ENCODE results near the gene PPP6R3.
"Not testable (repeated sequence)": the region's sequence is repeated elsewhere in the genome, so short reads cannot be mapped to it uniquely, and the experiment has no call there.

The PPP6R3 gene

DNA sequence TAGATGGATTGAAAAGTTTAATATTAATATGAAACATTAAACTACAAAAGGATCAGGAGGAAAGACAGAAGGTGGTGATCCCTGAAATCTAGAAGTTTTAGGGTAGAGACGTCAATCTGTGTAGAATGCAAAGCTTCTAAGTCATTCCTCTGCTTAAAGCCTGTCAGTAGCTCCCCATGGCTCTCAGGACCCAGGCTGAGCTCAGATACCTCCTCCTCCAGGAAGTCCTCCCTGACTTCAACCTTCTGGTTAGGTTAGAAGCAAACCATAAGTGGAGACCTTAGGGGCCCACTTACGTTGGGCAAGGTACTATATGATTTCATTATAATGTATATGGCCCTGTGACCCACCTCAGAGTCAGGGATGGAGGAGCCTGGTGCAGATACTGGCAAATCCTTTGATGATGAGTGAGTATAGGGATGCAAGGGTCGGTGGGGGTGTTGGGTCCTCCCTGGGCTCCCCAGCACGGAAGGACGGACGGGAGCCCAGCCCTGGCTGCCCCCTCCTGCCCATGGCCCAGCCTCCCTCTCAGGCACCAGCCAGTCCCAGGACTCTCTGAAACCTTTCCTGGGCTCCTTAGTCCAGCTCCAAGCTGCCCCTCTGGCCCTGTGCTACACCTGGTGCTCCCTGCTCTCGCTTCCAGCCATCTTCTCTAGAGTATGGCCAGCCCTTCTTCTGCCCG lies 3.2 kb upstream of the PPP6R3 start:
- no peak for DNase-seq (ENCODE audit: low read depth in 3 of 3)

- DNase-seq (ENCODE audit: low read depth in 3 of 3), result no peak
These were observed 2.7 kb upstream of the PPP6R3 start for GRCh38 chr11:68457898-68458249.

DNA sequence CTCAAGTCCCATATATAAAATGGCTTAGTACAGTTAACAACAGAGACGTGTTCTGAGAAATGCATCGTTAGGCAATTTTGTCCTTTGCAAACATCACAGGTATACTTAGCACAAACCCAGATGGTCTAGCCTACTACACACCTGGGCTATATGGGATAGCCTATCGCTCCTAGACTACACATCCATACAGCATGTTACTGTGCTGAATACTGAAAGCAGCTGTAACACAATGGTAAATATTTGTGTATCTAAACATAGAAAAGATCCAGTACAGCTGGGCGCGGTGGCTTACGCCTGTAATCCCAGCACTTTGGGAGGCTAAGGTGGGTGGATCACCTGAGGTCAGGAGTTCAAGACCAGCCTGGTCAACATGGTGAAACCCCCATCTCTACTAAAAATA lies 2.2 kb upstream of the PPP6R3 start:
- not testable (repeated sequence) for DNase-seq (ENCODE audit: low read depth in 3 of 3)

- DNase-seq (ENCODE audit: low read depth in 3 of 3), result peak; percentile 90 to 94 (median 91)
These were observed 439 bp upstream of the PPP6R3 start for GRCh38 chr11:68459886-68460740.

DNA sequence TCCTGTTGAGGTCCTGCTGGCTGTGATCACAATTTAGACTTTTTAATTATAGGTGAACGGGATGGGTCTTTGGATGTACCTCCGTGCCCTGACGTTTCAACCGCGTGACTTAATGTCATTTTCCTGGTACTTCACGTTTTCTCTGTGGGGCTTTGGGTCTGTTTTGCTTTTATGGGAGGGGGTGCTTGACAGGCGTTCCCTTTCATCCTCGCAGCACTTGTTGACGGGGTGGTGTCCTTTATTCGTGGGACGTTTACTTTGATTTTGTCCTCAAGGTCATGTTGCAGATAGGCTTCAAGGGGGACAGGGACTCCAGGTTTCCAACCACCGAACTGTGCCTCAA lies 994 bp downstream of the PPP6R3 start:
- DNase-seq (ENCODE audit: low read depth in 3 of 3), result no peak

GRCh38 chr11:68463714-68464113 lies 3.2 kb downstream of the PPP6R3 start:
- no peak for DNase-seq (ENCODE audit: low read depth in 3 of 3)

GRCh38 chr11:68467201-68467834 lies 6.8 kb downstream of the PPP6R3 start:
- DNase-seq (ENCODE audit: low read depth in 3 of 3), result no peak

DNA sequence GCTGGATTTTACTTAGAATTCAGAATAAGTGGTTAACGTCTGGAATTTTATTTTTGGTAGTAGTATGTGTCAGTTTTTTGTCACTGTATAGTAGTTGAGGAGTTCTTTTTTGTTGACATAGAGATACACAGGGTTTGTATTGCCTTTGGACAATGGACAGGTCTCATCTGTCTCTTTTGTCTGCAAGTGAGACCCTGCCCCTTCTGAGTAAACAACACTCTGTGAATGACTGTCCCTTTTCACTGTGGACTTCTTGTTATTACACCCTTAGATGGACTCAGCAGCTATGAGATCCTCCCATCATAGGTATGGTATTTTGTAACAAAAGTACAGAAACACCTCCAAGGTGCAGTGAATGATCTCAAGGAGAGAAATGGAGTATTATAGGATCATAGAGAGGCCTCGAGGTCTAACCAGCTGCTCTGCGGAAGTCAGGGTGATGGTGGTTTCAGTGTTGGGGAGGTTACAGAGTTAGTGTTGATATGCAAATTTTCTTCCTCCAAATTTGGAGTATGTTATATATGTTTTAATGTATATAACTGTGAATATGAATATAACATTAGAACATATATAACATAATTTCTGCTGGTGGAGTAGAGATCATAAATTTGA lies 7.8 kb downstream of the PPP6R3 start:
- DNase-seq (ENCODE audit: low read depth in 3 of 3), result no peak

DNA sequence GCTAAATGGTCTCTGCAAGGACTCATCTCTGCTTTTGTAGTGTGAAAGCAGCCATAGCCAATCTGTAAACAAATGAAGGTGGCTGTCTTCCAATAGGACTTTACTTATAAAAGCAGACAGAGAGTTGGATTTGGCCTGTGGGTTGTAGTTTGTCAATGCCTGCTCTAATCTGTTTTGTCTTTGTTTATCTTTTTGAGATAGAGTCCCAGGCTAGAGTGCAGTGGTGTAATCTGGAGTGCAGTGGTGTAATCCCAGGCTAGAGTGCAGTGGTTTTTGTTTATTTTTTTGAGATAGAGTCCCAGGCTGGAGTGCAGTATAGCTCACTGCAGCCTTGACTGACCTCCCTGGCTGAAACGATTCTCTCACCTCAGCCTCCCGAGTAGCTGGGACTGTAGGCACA lies 8.6 kb downstream of the PPP6R3 start:
- DNase-seq (ENCODE audit: low read depth in 3 of 3), result no peak

GRCh38 chr11:68469642-68470041 lies 9.1 kb downstream of the PPP6R3 start:
- no peak for DNase-seq (ENCODE audit: low read depth in 3 of 3)

DNA sequence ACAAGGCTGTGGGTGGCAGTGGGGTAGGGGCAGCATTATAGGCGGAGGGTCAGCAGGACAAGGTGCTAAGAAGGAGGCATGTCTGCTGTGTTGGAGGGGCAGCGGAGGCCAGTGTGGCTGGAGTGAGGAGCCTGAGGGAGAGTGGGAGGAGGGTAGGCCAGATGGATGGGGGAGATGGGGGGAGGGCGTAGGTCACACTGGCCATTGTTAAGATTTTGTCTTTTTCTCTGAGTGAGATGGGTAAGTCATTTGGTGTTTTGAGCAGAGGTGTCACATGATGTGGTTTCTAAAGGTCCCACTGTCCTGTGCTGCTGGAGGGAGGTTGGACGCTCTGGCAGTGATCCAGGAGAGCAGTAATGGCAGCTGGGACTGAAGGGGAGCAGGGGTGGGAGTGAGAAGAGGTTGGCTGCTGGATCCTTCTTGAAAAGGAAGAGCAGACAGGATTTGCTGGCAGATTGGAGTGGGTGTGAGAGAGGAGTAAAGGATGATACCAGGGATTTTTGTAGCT lies 9.8 kb downstream of the PPP6R3 start:
- no peak for DNase-seq (ENCODE audit: low read depth in 3 of 3)

DNA sequence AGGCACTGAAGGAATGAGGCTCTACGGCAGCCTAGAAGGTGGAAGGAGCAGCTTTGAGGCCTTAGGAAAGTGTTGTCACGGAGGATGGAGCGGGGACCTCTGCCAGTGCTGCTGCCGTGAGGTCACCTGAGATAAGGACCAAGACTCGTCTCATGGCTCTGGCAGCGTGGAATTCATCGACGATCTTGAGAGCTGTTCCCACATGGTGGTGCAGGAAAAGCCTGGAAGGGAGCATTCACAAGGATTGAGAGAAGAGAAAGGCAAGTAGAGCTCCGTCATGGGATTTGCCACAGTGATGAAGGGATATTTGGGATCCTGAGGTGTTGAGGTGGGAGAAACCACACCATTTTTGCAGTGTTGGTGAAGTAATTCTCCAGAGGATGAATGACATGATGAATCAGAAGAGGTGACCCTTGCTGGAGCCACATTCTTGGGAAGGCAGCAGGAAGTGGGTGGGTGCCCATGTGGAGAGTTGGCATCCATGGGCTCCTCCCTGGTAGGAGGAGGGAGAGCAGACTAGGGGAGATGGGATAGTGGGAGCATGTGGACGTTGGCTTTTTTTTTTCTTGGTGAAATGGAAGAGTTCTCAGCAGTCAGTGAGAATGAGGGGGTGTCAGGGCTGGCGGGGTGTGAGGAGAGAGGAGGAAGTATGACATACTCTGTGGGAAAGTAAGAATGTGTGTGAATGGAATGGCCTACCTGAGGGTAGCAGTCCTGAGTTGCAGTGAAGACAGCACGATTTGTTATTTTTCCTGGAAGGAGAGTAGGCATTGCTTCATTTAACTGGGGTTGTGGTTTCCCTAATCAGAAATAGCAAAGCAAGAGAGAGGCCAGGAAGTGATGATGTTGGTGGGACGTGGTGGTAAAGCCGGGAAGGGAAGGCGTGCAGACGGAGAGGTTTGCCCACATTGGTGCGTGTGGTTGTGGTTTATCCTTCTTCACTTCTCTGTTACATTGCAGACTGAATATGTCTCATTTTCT lies 11.1 kb downstream of the PPP6R3 start:
- DNase-seq (ENCODE audit: low read depth in 3 of 3), result peak in 1 of 3 experiments; percentile 54

GRCh38 chr11:68472778-68473177 lies 12.2 kb downstream of the PPP6R3 start:
- DNase-seq (ENCODE audit: low read depth in 3 of 3), result no peak

- DNase-seq (ENCODE audit: low read depth in 3 of 3), result no peak
These were observed 13.1 kb downstream of the PPP6R3 start for GRCh38 chr11:68473693-68474092.

DNA sequence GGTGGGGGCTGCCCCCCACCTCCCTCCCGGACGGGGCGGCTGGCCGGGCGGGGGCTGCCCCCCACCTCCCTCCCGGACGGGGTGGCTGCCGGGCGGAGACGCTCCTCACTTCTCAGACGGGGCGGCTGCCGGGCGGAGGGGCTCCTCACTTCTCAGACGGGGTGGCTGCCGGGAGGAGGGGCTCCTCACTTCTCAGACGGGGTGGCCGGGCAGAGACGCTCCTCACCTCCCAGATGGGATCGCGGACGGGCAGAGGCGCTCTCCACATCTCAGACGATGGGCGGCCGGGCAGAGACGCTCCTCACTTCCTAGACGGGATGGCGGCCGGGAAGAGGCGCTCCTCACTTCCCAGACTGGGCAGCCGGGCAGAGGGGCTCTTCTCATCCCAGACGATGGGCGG lies 15.1 kb downstream of the PPP6R3 start:
- not testable (repeated sequence) for DNase-seq (ENCODE audit: low read depth in 3 of 3)

DNA sequence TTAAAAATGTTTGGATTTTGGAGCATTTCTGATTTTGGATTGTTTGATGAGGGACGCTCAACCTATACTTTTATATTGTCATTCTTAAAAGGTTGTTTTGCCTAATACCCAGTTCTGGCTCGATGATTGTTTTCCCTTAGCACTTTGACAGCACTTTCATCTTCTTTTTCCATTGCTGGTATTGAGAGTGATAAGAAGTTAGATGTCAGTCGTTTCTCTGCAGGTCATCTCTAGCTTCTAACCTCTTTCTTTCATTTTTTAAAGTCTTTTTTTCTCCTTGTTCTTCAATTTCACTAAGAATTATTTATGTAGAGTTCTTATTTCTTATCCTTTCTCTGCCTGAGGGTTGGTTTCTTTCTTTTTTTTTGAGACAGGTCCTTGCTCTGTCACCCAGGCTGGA lies 18.8 kb downstream of the PPP6R3 start:
- no peak for DNase-seq (ENCODE audit: low read depth in 3 of 3)

GRCh38 chr11:68480193-68480592 lies 19.6 kb downstream of the PPP6R3 start:
- DNase-seq (ENCODE audit: low read depth in 3 of 3), result no peak

DNA sequence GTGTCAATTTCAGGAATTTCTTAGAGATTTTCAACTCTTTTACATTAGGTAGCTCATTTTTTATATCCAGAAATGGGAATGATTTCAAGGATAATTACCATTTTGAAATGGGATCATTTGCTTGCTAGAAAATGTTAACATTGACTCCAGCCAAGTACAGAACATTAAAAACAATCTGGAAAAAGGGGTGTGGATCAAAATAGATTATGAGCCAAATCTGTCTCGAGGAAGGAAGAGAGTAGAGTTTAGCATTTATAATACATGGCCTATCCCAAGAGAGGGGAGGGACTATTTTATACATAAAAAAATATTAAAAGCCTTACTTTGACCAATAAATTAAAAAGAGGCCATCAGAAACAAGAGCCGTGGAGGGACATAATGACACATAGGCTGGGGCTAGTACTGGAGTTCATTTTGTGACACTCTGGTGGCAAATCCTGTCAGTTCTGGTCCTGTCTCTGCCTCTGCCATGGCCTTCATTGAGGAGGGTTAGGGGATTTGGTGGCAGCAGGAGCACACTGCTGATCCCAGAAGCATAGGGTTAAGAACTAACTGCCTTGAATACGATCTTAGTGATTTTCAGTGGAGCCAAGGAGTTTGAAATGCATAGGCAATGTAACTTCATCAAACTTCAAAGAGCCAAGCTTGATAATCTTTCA lies 20.4 kb downstream of the PPP6R3 start:
- DNase-seq (ENCODE audit: low read depth in 3 of 3), result no peak

- DNase-seq (ENCODE audit: low read depth in 3 of 3), result no peak
These were observed 21.2 kb downstream of the PPP6R3 start for GRCh38 chr11:68481579-68482240.

- no peak for DNase-seq (ENCODE audit: low read depth in 3 of 3)
These were observed 28.1 kb downstream of the PPP6R3 start for GRCh38 chr11:68488623-68489022.
